Activated CD4-positive, alpha-beta T cell treated with anti-CD3 and anti-CD28 coated beads, Interleukin-10, Interleukin-2, amounts not matched to agents 100 ng/mL and 50 ng/mL, durations not matched to agents 16 hours and 8 hours (primary cell): Measurements from ENCODE around the gene LPP.
A peak's percentile ranks its signal among the peaks of the same experiment; 100 is the strongest.
"Not testable (repeated sequence)": the region's sequence is repeated elsewhere in the genome, so short reads cannot be mapped to it uniquely, and the experiment has no call there.

Experiments
- DNase-seq: peaks from one replicate; pipeline ENCODE4 v3.0.0-alpha.2; 2020

Gene LPP

GRCh38 chr3:188577539-188577938 is 423.6 kb downstream of the LPP start:
- no peak for DNase-seq

GRCh38 chr3:188578576-188579363 is 424.8 kb downstream of the LPP start:
- peak; percentile 39 for DNase-seq

GRCh38 chr3:188580223-188580622 is 426.3 kb downstream of the LPP start:
- no peak for DNase-seq

GRCh38 chr3:188580659-188581058 is 426.7 kb downstream of the LPP start:
- no peak for DNase-seq

GRCh38 chr3:188581365-188581764 is 427.4 kb downstream of the LPP start:
- DNase-seq, result no peak

- no peak for DNase-seq
Observed at GRCh38 chr3:188581792-188582191, 427.8 kb downstream of the LPP start.

- DNase-seq, result peak; percentile 59
Observed at GRCh38 chr3:188583341-188584161, 429.6 kb downstream of the LPP start.

- DNase-seq, result peak; percentile 66
Observed at GRCh38 chr3:188584162-188584529, 430.2 kb downstream of the LPP start.

GRCh38 chr3:188584958-188585689 is 431.2 kb downstream of the LPP start:
- DNase-seq, result peak; percentile 56

GRCh38 chr3:188589071-188589470 is 435.1 kb downstream of the LPP start:
- DNase-seq, result no peak

- no peak for DNase-seq
Observed at GRCh38 chr3:188589771-188590170, 435.8 kb downstream of the LPP start.

- no peak for DNase-seq
Observed at GRCh38 chr3:188590557-188590956, 436.6 kb downstream of the LPP start.

GRCh38 chr3:188594139-188594538 is 440.2 kb downstream of the LPP start:
- no peak for DNase-seq

- peak; percentile 8 for DNase-seq
Observed at GRCh38 chr3:188595890-188596376, 442.0 kb downstream of the LPP start.

- no peak for DNase-seq
Observed at GRCh38 chr3:188598894-188599293, 444.9 kb downstream of the LPP start.

GRCh38 chr3:188602111-188602510 is 448.2 kb downstream of the LPP start:
- DNase-seq, result no peak

- no peak for DNase-seq
Observed at GRCh38 chr3:188602620-188603019, 448.7 kb downstream of the LPP start.

- no peak for DNase-seq
Observed at GRCh38 chr3:188604651-188605050, 450.7 kb downstream of the LPP start.

- no peak for DNase-seq
Observed at GRCh38 chr3:188605231-188605630, 451.3 kb downstream of the LPP start.

GRCh38 chr3:188605905-188606304 is 451.9 kb downstream of the LPP start:
- no peak for DNase-seq

GRCh38 chr3:188607805-188608315 is 453.9 kb downstream of the LPP start:
- DNase-seq, result no peak

GRCh38 chr3:188608401-188608800 is 454.4 kb downstream of the LPP start:
- no peak for DNase-seq

GRCh38 chr3:188613721-188614120 is 459.8 kb downstream of the LPP start:
- DNase-seq, result not testable (repeated sequence)
